Spleen (tissue), 11 donors: Measurements from ENCODE around the gene FADS6. TPM values are rescaled to one million over a fixed set of nuclear protein-coding genes. Genes with fewer than 3 reads are reported as not detected.
"Not testable (repeated sequence)": the region's sequence is repeated elsewhere in the genome, so short reads cannot be mapped to it uniquely, and the experiment has no call there.

ENCODE experiments used
- DNase-seq: peaks from one replicate; pipeline ENCODE4 v3.0.0-alpha.2; 2020
- H3K27ac ChIP-seq, 8 donors: fragments of 200-600 bp; sonication (generic) in 7 of 8; 1 replicate in 4 of 8; 2 replicates in 4 of 8; pipeline versions ENCODE4 v1.5.0 to v1.8.0; 2016 to 2021; ENCODE audit warnings: inconsistent platforms in 4 of 8, mild to moderate bottlenecking in 4 of 8, moderate library complexity in 1 of 8
- H3K27me3 ChIP-seq, 7 donors: fragments of 200-600 bp; sonication (generic) in 6 of 7; replicated peaks in 1 of 7; 1 replicate in 4 of 7; 2 replicates in 3 of 7; pipeline versions ENCODE4 v1.5.0 to v1.8.0; 2016 to 2021; ENCODE audit warnings: inconsistent platforms in 3 of 7, mild to moderate bottlenecking in 1 of 7
- H3K36me3 ChIP-seq, 6 donors: fragments of 200-600 bp; sonication (generic) in 5 of 6; 1 replicate in 4 of 6; 2 replicates in 2 of 6; pipeline versions ENCODE4 v1.5.0 to v1.8.0; 2016 to 2021; ENCODE audit warnings: inconsistent platforms in 2 of 6
- H3K4me1 ChIP-seq, 6 donors: fragments of 200-600 bp; sonication (generic) in 5 of 6; 1 replicate in 3 of 6; 2 replicates in 3 of 6; pipeline versions ENCODE4 v1.5.0 to v1.8.0; 2016 to 2021; ENCODE audit warnings: inconsistent platforms in 3 of 6
- H3K4me3 ChIP-seq, 8 donors: fragments of 200-600 bp; sonication (generic) in 7 of 8; 1 replicate in 4 of 8; 2 replicates in 4 of 8; pipeline versions ENCODE4 v1.5.0 to v1.8.0; 2016 to 2021; ENCODE audit warnings: inconsistent platforms in 4 of 8, mild to moderate bottlenecking in 4 of 8, moderate library complexity in 2 of 8
- H3K9me3 ChIP-seq, 8 donors: fragments of 200-600 bp; sonication (generic) in 7 of 8; 1 replicate in 4 of 8; 2 replicates in 4 of 8; pipeline versions ENCODE4 v1.5.0 to v1.8.0; 2016 to 2021; ENCODE audit warnings: inconsistent platforms in 4 of 8
- POLR2A ChIP-seq, 3 donors: fragments of 450-650 bp; IDR thresholded peaks; one replicate each; pipeline ENCODE4 v1.5.1; 2017; ENCODE audit warnings: antibody characterized with exemption in 3 of 3, mild to moderate bottlenecking in 1 of 3
- POLR2AphosphoS5 ChIP-seq, 3 donors: sonication (generic); formaldehyde crosslinking; IDR thresholded peaks; one replicate each; pipeline ENCODE4 v1.5.1; 2017; ENCODE audit warnings: antibody characterized with exemption in 3 of 3
- WGBS, 5 donors: extraction: QIAGEN DNeasy Blood & Tissue Kit in 3 of 5; methylation state at CpG; one replicate each; pipeline versions ENCODE4 v1.1.5 to v1.1.7; 2013 to 2018; 5-methylcytosine and 5-hydroxymethylcytosine counted together
- intact Hi-C: fragments of 100-400 bp; cut with DNase I; formaldehyde crosslinking; loops from one replicate; pipeline ENCODE4 v1.15.0; 2023; ENCODE audit warnings: low total_unique reads
- polyA plus RNA-seq, 3 donors: library from polyadenylated mRNA; stranded (reverse); fragments of 200-250 nt; gene quantifications; one replicate each; pipeline ENCODE4 v1.2.1, GENCODE V29; 2013
- total RNA-seq, 7 donors: library from RNA; depleted of rRNA in 3 of 7; stranded (reverse); fragments of >200 nt in 3 of 7; fragmentation: NEBNext Ultra II Directional in 4 of 7; extraction: Animal tissue kit (Norgen Biotek cat#: 25700) in 4 of 7; gene quantifications; one replicate each; pipeline versions ENCODE4 v1.1.0 to v1.2.1, GENCODE V29; 2016 to 2021
- TF ChIP-seq, protein P1 (sequence below), 11 experiments: fragments of 200-600 bp in 7 of 11; fragments of 450-650 bp in 4 of 11; sonication (generic) in 4 of 11; IDR thresholded peaks in 8 of 11; conservative IDR thresholded peaks in 3 of 11; 1 replicate in 7 of 11; 2 replicates in 4 of 11; pipeline versions ENCODE4 v1.4.0 to v1.8.0; 2016 to 2021; ENCODE audit warnings: antibody characterized with exemption in 11 of 11, inconsistent platforms in 4 of 11, mild to moderate bottlenecking in 1 of 11
- donor health status: healthy with polysubstance abuse.
- donor health status: DM: no; HTN: no; CAD: no; lungs with moderate emphysema.
- donor health status: DM: no; HTN: no; CAD: no.
- donor health status: Bipolar disorder and iron deficiency.
- donor health status: healthy.
- donor health status: DM: no; HTN: no; CAD: no.
- donor health status: DM: yes; HTN: yes; CAD: no.

FADS6 gene
- total and polyA plus RNA-seq, 10 donors = 0.13 to 8.8 (median 3.3) TPM

DNA sequence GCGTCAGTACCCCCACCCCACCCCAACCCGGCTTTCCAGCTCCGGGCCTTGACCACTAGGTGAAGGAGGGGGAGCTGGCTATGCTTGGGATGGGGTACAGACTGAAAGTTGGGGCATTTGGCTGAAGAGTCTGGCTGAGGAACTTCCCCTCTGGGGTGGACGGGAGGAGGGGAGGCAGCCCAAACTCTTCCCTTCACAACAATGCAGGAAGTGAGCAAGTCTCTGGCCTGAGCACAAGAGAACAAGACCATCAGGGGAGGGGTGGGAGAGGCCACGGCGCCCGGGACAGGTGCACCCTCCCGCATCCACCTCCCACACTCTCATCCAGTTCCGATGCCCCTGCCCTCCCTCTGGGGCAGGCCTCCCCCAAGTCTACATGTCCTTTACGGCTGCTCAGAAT, 24.0 kb upstream of the FADS6 start:
- 33 to 60% (median 43%) methylated on average over 5 to 10 of the region's 10 CpGs for WGBS, 5 donors
- H3K9me3 ChIP-seq = no peaks in the 10 kb centered on the region
- no peaks in the 10 kb centered on the region for H3K36me3 ChIP-seq
- no peak for DNase-seq
- peaks cover 0 to 15% (median 0%) of the 10 kb centered on the region in 6 donors for H3K4me1 ChIP-seq
- TF ChIP-seq POLR2A (IDR thresholded peaks at IDR 0.05) = no peak
- TF ChIP-seq, protein P1, sequence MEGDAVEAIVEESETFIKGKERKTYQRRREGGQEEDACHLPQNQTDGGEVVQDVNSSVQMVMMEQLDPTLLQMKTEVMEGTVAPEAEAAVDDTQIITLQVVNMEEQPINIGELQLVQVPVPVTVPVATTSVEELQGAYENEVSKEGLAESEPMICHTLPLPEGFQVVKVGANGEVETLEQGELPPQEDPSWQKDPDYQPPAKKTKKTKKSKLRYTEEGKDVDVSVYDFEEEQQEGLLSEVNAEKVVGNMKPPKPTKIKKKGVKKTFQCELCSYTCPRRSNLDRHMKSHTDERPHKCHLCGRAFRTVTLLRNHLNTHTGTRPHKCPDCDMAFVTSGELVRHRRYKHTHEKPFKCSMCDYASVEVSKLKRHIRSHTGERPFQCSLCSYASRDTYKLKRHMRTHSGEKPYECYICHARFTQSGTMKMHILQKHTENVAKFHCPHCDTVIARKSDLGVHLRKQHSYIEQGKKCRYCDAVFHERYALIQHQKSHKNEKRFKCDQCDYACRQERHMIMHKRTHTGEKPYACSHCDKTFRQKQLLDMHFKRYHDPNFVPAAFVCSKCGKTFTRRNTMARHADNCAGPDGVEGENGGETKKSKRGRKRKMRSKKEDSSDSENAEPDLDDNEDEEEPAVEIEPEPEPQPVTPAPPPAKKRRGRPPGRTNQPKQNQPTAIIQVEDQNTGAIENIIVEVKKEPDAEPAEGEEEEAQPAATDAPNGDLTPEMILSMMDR (IDR thresholded peaks at IDR 0.05 in 8 of 11, conservative IDR thresholded peaks at IDR 0.05 in 3 of 11) = no peak
- no peak for TF ChIP-seq POLR2AphosphoS5 (IDR thresholded peaks at IDR 0.05)
- H3K4me3 ChIP-seq = no peak overlapping the region
- peaks cover 0 to 79% (median 32%) of the 10 kb centered on the region in 7 donors for H3K27me3 ChIP-seq
- no peak overlapping the region for H3K27ac ChIP-seq
- intact Hi-C loops = no loop called here

DNA sequence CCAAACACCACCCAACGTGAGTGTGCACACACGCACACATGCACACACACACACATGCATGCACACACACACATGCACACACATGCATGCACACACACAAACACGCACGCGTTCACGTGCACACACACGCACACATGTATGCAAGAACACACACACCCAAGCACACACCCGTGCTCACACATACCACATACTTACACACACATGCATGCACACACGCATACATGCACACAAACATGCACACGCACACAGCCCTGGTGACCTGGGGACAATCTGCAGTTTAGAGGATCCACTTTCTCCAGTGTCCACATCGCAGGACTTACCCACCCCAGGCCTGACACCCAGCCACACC, 23.4 kb upstream of the FADS6 start:
- TF ChIP-seq, protein P1 (IDR thresholded peaks at IDR 0.05 in 8 of 11, conservative IDR thresholded peaks at IDR 0.05 in 3 of 11) = no peak
- no peak for TF ChIP-seq POLR2AphosphoS5 (IDR thresholded peaks at IDR 0.05)
- no peak for TF ChIP-seq POLR2A (IDR thresholded peaks at IDR 0.05)
- Histone ChIP-seq H3K27ac (no peak overlapping the region), H3K4me1 (peaks cover 0 to 13% (median 0%) of the 10 kb centered on the region in 6 donors), H3K27me3 (peaks cover 0 to 72% (median 26%) of the 10 kb centered on the region in 7 donors), H3K36me3 (no peaks in the 10 kb centered on the region), H3K9me3 (no peaks in the 10 kb centered on the region), H3K4me3 (no peak overlapping the region)
- WGBS, 5 donors = 88 to 93% (median 91%) methylated on average over 11 of the region's 11 CpGs
- no peak for DNase-seq
- intact Hi-C loops = no loop called here

DNA sequence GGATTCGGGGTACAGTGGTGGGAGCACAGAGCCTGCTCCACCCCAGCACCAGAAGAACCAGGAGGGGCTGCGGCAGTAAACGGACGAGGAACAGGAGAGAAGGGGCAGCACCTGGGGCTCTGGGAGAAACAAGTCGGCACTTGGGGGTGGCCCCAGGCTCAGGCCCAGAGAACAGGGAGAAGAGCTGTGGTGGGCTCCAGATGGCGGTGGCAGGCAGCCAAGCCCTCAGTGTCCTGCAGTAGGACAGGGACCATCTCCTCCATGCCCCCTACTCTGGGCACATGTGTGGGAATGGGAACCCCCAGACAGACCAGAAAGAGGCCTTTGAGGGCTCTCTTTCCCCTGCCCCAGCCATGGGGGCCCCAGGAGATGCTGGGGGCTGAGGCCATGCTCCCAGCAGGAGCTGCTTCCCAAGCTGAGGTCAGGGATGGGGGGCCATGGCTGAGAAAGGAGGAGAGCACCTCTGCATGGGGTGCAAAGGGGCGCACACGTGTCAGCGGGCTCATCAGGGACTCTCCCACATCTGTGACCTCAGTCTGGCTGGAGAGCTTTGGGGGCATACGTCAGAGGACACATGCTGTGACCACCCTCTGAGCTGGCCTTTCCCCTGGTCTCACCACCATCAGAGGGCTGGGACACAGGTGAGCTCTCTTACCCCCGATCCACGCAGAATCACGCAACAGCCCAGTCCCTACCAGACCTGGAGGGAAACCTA, 22.9 kb upstream of the FADS6 start:
- Histone ChIP-seq H3K36me3 (no peaks in the 10 kb centered on the region), H3K27ac (no peak overlapping the region), H3K27me3 (peaks cover 0 to 67% (median 21%) of the 10 kb centered on the region in 7 donors), H3K4me1 (peaks cover 0 to 13% (median 0%) of the 10 kb centered on the region in 6 donors), H3K4me3 (no peak overlapping the region), H3K9me3 (no peaks in the 10 kb centered on the region)
- TF ChIP-seq, protein P1 (IDR thresholded peaks at IDR 0.05 in 8 of 11, conservative IDR thresholded peaks at IDR 0.05 in 3 of 11) = no peak
- no peak for TF ChIP-seq POLR2AphosphoS5 (IDR thresholded peaks at IDR 0.05)
- TF ChIP-seq POLR2A (IDR thresholded peaks at IDR 0.05) = no peak
- no peak for DNase-seq
- intact Hi-C loops = no loop called here
- WGBS, 5 donors = 86 to 89% (median 88%) methylated on average over 9 to 13 of the region's 13 CpGs

DNA sequence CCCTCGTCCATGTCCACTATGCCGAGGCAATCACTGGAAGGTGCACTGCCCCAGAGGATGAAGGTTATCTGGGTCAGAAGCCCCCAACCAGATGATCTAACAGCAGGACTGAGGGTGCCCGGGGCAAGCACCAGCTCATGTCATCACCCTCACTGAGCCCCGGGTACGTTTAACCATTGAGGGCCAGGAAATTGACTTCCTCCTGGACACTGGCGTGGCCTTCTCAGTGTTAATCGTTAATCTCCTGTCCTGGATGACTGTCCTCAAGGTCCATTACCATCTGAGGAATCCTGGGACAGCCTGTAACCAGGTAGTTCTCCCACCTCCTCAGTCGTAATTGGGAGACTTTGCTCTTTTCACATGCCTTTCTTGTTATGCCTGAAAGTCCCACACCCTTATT, 18.0 kb upstream of the FADS6 start:
- H3K36me3 ChIP-seq, DNase-seq, H3K4me3 ChIP-seq, intact Hi-C loops, H3K9me3 ChIP-seq, H3K4me1 ChIP-seq, H3K27ac ChIP-seq: not testable (repeated sequence)
- WGBS, 5 donors = 55 to 81% (median 71%) methylated on average over 8 of the region's 8 CpGs
- H3K27me3 ChIP-seq = peaks cover 0 to 25% (median 0%) of the 10 kb centered on the region in 7 donors

DNA sequence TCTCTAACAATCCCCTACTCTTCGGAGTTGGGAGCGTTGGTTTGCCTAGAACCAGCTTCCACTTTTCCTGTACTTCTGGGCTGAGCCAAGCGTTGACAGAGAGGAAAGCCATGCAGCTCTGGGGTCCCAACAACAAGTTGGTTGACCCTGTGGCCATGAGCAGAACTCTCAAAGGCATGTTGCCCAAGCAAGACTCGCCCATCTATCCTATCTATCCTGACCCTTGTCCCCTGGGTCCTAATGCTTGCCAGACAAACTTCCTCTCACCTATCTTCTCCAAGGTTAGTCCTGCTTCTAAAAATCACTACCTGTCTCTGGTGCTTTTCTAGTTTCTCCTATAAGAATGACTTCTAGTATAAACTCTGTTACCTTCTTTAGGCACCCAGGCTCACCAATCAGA, 15.7 kb upstream of the FADS6 start:
- intact Hi-C loops, H3K27ac ChIP-seq, H3K4me1 ChIP-seq, H3K4me3 ChIP-seq, H3K36me3 ChIP-seq, DNase-seq, H3K9me3 ChIP-seq: not testable (repeated sequence)
- 68 to 78% (median 75%) methylated on average over 4 of the region's 4 CpGs for WGBS, 5 donors
- H3K27me3 ChIP-seq = peaks cover 0 to 25% (median 0%) of the 10 kb centered on the region in 7 donors
